GM20000 (cell line): ENCODE measurements around the gene FLT3.

ENCODE experiments used
- DNase-seq: peaks from one replicate; pipeline ENCODE4 v3.0.0; 2012; ENCODE audit warnings: low spot score
- TF ChIP-seq, protein P1 (sequence below): IDR thresholded peaks from 2 replicates; pipeline ENCODE4 v1.5.1; 2012; ENCODE audit warnings: mild to moderate bottlenecking, control low read depth; ENCODE audit errors: extremely low read depth, missing control alignments

The FLT3 gene

DNA sequence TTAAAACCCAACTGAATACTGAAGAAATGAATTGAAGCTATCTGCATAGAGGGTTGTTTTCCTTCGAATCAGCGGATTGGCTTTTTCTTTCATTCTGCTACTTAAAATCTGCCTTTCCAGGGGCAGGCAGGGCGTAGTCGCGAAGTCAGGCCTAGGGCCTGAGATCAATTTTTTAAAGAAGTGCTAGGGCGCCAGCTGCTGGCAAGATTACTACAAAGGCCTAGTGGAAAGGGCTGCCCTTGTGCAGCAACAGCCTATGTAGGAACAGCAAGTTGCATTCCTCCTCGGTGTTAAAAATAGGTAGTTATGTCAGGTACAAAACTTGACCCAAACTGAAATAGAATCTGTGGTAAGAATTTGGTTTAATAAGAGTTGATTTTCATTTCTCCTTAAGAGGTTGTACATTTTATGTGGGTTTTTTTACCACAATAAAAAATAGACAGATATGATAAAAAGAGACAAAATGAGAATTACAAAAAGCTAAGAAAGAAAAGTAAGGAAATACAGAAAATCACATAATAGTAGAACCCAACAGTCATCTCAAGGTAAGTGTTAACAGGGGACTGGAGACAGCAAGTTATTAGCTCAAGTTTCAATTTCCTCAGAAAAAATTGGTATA is 102.4 kb downstream of the FLT3 start:
- peak; percentile 34 for DNase-seq
- TF ChIP-seq, protein P1, sequence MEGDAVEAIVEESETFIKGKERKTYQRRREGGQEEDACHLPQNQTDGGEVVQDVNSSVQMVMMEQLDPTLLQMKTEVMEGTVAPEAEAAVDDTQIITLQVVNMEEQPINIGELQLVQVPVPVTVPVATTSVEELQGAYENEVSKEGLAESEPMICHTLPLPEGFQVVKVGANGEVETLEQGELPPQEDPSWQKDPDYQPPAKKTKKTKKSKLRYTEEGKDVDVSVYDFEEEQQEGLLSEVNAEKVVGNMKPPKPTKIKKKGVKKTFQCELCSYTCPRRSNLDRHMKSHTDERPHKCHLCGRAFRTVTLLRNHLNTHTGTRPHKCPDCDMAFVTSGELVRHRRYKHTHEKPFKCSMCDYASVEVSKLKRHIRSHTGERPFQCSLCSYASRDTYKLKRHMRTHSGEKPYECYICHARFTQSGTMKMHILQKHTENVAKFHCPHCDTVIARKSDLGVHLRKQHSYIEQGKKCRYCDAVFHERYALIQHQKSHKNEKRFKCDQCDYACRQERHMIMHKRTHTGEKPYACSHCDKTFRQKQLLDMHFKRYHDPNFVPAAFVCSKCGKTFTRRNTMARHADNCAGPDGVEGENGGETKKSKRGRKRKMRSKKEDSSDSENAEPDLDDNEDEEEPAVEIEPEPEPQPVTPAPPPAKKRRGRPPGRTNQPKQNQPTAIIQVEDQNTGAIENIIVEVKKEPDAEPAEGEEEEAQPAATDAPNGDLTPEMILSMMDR, result no peak

DNA sequence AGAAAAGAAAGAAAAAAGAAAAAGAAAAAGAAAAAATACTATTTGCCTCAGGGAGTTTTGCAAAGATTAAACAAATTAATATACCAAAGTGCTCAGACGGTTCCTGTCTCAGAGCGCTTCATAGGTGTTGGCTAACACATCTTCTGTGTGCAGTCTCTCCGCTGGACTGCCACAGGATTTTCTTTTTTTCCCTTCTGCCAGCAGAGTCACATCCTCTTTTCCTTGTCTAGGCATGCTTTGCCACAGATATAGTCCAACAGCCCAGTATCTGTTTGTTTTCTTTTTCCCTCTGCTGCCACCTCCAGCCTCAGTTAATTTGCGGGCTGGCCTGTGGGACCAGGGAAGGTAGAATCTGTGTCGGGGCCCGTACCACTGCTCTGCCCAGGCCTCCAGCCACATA is 108.5 kb downstream of the FLT3 start:
- DNase-seq, result no peak
- TF ChIP-seq, protein P1, result no peak

DNA sequence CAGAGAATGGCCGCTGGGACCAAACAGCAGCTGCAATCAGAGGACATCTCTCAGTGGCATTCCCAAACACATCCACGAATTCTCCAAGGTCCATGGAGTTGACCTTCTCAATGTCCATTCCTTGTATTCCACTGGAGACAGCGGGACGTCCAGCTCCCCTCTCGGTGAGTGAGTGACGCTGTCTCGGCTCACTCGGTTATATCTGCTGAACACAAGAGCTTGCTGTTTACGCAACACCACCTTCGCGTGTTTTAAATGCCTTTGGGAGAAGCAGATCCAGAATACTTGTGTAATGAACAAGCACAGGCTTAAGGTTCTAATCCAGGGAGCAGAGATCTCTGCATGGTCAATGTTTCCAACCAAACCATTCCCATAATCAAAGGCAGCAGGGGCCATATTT is 111.9 kb downstream of the FLT3 start, which contains the start of gene URAD:
Gene URAD, minus strand, starts transcription at position 174 of the 400 bp plus-strand sequence. Its CDS starts 56 bp downstream, at position 118.
- DNase-seq, result no peak
- TF ChIP-seq, protein P1, result no peak

DNA sequence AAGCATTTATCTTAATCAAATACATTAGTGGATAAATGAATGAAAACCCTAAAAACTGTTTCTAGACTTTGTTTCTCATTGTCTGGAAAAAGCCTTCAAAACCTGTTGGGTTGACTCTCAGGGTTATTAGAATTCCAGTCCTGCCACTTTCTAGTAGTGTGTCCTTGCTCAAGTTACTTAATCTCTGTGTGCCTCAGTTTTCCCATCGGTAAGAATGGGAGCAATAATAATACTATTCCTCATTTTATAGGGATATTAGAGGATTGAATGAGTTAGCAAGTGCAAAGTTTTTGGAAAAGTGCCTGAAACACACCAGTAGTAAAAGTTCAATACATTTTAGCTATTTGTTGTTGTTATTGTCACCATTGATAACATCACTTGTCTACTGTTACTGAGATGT is 114.8 kb downstream of the FLT3 start:
- TF ChIP-seq, protein P1, result no peak
- DNase-seq, result no peak

DNA sequence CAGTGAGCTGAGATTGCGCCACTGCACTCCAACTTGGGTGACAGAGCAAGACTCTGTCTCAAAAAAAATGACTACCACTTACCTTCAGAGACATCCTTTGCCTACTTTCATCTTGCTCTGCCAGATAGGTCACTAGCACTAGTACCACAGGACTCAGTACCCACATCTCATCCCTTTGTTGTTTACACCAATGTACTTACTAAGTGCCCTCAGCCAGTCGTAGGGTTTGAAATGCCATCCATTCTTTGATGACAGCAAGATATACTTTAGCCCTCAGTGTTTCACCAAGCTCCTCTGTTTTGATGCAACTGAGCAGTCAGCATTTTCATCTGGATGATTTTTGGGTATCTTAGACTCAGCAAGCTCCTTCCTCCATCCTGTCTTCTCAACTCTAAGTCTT is 118.0 kb downstream of the FLT3 start:
- TF ChIP-seq, protein P1, result no peak

DNA sequence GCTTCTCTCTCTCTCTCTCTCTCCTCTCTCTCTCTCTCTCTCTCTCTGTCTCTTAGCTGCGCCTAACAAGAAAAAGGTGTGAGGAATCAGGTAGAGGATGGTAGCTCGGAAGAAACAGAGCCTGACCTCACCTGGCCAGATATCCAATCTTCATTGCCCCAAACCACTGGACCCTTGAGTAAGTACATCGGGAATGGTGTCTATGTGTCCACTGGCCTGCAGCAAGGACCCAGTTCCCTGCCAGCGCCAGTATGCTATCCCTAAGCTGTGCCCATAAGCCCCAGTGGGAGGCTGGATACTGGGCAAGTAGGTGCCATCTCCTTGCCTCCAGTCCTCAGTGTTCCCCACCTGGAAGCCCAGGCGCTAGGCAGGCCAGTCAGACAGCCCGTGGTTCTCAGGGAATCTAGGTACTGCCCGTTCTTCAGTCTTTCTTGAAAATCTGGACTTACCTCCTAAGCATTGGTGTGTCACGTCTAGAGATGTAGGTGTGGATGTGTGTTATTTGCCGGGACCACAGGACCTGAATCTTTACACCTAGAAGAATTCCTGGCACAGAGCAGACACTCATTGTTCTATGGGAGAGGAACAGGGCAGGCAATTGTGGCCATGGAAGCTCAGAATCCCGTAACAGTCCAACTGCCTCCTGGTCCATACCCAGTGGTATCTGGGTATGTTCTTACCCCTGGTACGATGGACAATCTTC is 119.2 kb downstream of the FLT3 start:
- DNase-seq, result no peak
- TF ChIP-seq, protein P1, result no peak

More for the DNA sequence above, 118.0 kb downstream of the FLT3 start:
- DNase-seq, result no peak

DNA sequence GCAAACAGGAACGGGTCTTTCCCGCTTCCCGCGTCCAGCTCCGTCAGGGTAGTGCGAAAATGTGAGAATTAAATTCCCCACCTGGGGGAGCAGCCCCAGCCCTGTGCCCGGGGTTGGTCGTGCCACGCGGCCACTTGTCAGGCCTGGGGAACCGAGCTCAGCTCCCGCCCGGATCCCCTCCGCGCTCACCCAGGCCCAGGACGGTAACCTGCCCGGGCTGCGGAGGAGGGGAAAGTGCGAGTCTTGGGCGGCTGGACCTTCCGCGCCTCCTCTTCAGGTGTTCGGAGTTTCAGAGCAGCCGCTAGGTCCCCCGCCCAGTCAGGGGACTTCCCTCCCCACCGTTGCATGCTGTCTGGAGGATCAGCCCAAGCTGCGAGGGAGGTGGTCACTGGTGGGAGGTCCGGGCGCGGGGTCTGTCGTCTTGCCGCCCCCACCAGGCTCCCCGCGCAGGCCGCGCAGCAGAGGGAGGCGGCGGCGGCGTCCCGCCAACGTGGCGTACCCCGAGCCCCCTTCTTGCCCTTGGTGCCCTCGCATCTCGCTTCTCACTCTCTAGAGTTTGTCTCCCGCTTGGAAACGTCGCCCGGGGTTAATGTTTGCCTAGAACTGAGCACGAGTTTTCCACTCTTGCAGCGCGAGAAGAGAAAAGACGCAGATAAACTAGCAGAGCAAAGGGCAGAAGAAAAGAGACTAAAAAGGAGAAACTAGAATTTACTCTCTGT is 119.9 kb downstream of the FLT3 start:
- TF ChIP-seq, protein P1, result no peak
- peak; percentile 68 for DNase-seq
